ENCODE data around the gene GBE1.

DNA sequence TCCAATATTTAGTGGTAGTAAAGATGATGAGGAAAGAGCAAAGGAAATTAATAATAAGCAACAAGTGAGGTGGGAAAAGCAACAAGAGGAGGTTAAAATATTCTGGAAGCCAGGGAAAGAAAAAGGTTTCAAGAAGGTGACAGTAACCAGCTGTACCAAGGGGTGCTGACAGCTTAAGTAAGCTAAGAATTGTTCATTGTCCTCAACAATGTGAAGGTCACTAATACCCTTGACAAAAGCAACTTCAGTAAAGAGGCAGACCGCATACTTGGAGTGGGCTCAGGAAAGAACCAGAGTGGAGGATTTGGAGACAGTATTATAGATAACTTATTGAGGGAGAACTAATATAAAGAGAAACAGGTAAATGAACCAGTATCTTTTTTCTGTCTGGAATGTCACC lies 116.2 kb downstream of the GBE1 start:
- TF ChIP-seq EZH2phosphoT487 (IDR thresholded peaks at IDR 0.05; ENCODE audit: borderline replicate concordance), result no peak
- TF ChIP-seq, protein P1, sequence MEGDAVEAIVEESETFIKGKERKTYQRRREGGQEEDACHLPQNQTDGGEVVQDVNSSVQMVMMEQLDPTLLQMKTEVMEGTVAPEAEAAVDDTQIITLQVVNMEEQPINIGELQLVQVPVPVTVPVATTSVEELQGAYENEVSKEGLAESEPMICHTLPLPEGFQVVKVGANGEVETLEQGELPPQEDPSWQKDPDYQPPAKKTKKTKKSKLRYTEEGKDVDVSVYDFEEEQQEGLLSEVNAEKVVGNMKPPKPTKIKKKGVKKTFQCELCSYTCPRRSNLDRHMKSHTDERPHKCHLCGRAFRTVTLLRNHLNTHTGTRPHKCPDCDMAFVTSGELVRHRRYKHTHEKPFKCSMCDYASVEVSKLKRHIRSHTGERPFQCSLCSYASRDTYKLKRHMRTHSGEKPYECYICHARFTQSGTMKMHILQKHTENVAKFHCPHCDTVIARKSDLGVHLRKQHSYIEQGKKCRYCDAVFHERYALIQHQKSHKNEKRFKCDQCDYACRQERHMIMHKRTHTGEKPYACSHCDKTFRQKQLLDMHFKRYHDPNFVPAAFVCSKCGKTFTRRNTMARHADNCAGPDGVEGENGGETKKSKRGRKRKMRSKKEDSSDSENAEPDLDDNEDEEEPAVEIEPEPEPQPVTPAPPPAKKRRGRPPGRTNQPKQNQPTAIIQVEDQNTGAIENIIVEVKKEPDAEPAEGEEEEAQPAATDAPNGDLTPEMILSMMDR (conservative IDR thresholded peaks at IDR 0.05; ENCODE audit: low read length), result no peak

Measured in Loucy (cell line).